ENCODE data around the gene GAL3ST1.

The GAL3ST1 gene

GRCh38 chr22:30507670-30508069 lies 66.8 kb downstream of the GAL3ST1 start:
- Mint-ChIP-seq H3K27me3 (peaks cover 51% of the 10 kb centered on the region), H3K4me3 (no peak overlapping the region)

GRCh38 chr22:30506507-30506968 lies 67.9 kb downstream of the GAL3ST1 start:
- DNase-seq = no peak
- Mint-ChIP-seq H3K27ac (no peak overlapping the region), H3K4me1 (peaks cover 6% of the 10 kb centered on the region), H3K4me3 (no peak overlapping the region), H3K9me3 (no peaks in the 10 kb centered on the region), H3K27me3 (peaks cover 59% of the 10 kb centered on the region)
- ATAC-seq = no peak

More at GRCh38 chr22:30507670-30508069, 66.8 kb downstream of the GAL3ST1 start:
- Mint-ChIP-seq H3K9me3 (no peaks in the 10 kb centered on the region), H3K27ac (no peak overlapping the region), H3K4me1 (peaks cover 6% of the 10 kb centered on the region)
- DNase-seq (no peak), ATAC-seq (no peak)
